GM21825 (cell line): ENCODE measurements around the gene LAMB1.

Source experiments
- ATAC-seq: cut with Tn5 transposase; IDR thresholded peaks from one replicate; pipeline ENCODE4 v1.9.1; 2021; ENCODE audit warnings: mild to moderate bottlenecking, moderate library complexity; ENCODE audit not compliant: unreplicated experiment

Gene LAMB1

GRCh38 chr7:107884066-107884818 lies 118.7 kb downstream of the LAMB1 start:
- no peak for ATAC-seq

DNA sequence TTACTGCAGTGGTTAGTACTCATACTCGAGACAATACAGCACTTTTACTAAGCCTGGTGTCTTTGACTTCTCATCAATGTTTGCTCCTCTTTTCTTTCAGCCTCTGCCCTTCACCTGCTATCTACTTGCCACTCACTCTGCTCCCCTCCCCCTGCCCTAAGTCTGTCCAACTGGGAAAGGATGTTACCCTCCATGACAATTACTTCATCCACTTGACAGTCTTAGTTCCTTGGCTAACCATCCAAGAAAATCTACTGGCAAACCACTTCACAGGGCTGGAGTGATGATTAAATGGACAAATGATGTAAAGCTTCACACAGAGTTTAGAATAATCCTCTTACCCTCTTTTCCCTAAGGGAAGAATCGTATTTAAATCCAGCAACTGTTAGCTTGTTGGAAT lies 120.2 kb downstream of the LAMB1 start:
- ATAC-seq: no peak

GRCh38 chr7:107879400-107880035 lies 123.4 kb downstream of the LAMB1 start:
- peak; percentile 81 for ATAC-seq

- ATAC-seq: no peak
Measured at GRCh38 chr7:107878636-107879035, 124.3 kb downstream of the LAMB1 start.

DNA sequence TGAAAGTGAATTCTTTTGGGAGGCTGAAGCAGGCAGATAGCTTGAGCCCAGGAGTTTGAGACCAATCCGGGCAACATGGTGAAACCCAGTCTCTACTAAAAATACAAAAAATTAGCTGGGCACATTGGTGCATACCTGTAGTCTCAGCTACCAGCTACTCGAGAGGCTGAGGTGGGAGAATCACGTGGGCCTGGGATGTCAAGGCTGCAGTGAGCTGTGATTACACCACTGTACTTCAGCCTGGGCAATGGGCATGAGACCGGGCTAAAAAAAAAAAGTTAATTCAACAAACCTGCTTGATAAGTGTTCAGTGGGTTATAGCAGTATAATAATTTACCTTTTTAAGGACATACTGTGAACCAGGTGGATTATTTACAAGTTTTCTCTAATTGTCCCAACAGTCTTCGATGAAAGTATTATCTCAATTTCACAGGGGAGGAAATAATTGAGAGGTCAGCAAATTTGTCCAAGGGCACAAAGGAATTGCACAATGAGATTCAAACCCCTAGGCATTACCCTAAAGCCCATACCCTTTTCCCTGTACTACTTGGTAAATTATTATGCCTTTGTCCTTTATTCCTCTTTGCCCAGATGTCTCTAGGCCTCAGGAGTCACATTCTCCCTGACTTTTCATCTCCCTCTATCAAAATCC lies 125.1 kb downstream of the LAMB1 start:
- ATAC-seq: no peak

DNA sequence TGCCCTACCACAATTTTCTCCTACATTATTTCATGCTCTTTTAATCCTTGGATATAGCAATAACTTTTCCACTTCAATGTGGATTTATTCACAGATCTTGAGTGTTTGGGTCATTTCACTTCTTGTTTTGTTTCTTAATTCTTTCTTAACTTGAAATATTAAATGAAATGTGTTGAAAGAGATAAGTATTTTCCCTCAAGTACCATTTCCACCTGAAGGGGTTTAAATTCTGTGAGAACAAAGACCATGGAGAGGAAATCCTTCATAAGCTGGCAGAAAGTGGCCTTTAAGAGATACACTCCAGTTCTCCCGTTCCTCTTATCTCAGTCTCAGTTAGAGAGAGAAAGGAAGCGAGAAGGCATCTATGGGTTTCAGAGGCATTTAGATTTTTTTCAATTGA lies 126.0 kb downstream of the LAMB1 start:
- no peak for ATAC-seq

DNA sequence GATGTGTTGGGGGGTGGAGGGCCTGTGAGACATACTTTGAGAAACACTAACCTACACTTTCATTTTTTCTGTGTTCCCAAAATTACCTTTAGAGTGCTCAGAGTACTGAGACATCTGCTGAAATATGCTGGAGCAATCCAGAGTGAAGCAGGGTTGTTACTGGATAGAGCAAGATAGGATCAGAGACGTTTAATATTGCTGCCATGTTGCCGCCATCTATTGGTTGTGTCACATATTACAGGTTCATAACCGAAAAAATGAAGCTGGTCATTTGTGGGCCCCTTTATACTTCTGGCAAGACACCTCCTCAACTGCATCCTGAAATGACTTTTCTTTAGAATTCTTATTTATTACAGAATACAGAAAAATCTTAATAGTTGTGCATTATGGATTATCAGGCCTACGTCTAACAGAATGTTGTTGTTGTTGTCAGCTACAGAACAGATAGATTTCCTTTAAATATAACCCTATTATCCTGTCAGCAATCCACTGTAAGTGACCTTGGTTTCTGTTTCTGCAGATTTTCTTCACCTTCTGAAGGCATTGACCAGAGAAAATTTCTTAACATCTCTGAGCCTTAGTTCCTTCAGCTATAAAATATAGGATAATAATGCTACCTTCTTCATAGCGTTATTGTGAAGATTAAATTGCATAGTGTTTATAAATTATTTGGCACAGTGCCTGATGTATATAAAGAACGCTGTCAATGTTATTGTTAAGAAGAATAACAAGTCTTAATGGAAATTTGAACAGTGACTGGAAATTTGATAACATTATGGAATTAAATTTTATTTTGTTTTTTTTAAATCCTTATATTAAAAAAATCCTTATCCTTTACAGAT lies 128.1 kb downstream of the LAMB1 start:
- no peak for ATAC-seq

GRCh38 chr7:107874111-107874510 lies 128.8 kb downstream of the LAMB1 start:
- ATAC-seq: no peak
